ENCODE measurements around the gene PLCL1.

Gene PLCL1

GRCh38 chr2:197869041-197869440 lies 64.6 kb downstream of the PLCL1 start:
- DNase-seq (ENCODE audit: low spot score): no peak
- TF ChIP-seq, protein P1, sequence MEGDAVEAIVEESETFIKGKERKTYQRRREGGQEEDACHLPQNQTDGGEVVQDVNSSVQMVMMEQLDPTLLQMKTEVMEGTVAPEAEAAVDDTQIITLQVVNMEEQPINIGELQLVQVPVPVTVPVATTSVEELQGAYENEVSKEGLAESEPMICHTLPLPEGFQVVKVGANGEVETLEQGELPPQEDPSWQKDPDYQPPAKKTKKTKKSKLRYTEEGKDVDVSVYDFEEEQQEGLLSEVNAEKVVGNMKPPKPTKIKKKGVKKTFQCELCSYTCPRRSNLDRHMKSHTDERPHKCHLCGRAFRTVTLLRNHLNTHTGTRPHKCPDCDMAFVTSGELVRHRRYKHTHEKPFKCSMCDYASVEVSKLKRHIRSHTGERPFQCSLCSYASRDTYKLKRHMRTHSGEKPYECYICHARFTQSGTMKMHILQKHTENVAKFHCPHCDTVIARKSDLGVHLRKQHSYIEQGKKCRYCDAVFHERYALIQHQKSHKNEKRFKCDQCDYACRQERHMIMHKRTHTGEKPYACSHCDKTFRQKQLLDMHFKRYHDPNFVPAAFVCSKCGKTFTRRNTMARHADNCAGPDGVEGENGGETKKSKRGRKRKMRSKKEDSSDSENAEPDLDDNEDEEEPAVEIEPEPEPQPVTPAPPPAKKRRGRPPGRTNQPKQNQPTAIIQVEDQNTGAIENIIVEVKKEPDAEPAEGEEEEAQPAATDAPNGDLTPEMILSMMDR (IDR thresholded peaks at IDR 0.05; ENCODE audit: extremely low read depth, missing control alignments): no peak

DNA sequence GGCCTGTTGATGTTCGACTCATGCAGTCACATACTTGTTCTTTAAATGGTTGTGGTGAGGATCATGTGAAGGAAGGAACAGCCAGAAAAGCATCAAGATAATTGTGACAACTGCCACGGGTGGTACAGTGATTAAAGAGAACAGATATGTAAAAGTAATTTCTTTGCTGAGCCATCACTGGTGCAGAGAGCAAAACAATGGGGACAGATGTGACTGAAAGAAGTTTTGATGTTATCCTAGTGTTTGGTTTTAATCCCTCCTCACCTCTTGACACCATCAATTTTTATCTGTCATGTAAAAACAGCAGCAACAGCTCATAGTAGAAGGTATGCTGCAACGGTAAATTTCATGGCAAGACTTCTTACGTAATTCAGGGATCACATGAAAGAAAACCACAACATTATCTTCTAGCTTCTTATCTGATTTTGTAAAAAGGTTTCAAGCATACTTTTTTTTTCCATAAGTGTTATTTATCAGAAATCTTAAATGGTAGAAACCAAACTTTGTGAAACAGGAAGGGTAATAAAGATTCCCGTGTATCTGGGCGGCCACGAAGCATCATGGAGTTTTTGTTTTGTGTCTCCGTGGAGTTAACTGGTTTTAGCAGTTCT lies 65.2 kb downstream of the PLCL1 start:
- DNase-seq (ENCODE audit: low spot score): no peak
- TF ChIP-seq, protein P1 (IDR thresholded peaks at IDR 0.05; ENCODE audit: extremely low read depth, missing control alignments): no peak

DNA sequence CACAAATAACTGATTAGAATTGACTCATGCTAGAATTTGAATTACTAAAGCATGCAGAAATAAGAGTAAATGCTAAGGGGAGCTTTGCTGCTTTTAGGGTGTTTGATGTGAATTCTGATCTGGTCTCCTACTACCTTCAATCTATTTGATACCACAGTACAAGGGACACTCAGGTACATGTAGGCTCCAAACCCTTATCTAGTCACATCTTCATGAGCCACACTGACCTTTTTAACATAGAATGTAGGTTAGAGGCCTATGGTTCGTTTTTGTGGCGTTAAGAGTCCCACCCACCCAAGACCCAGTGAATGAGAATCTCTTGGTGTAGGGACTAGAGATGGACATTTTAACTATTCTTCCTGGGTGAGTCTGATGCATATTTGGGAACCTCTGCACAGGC lies 65.7 kb downstream of the PLCL1 start:
- DNase-seq (ENCODE audit: low spot score): no peak
- TF ChIP-seq, protein P1 (IDR thresholded peaks at IDR 0.05; ENCODE audit: extremely low read depth, missing control alignments): no peak

- DNase-seq (ENCODE audit: low spot score): no peak
- TF ChIP-seq, protein P1 (IDR thresholded peaks at IDR 0.05; ENCODE audit: extremely low read depth, missing control alignments): no peak
Observed at GRCh38 chr2:197871780-197872456, 67.5 kb downstream of the PLCL1 start.

- TF ChIP-seq, protein P1 (IDR thresholded peaks at IDR 0.05; ENCODE audit: extremely low read depth, missing control alignments): no peak
- DNase-seq (ENCODE audit: low spot score): no peak
Observed at GRCh38 chr2:197873293-197873701, 68.9 kb downstream of the PLCL1 start.

DNA sequence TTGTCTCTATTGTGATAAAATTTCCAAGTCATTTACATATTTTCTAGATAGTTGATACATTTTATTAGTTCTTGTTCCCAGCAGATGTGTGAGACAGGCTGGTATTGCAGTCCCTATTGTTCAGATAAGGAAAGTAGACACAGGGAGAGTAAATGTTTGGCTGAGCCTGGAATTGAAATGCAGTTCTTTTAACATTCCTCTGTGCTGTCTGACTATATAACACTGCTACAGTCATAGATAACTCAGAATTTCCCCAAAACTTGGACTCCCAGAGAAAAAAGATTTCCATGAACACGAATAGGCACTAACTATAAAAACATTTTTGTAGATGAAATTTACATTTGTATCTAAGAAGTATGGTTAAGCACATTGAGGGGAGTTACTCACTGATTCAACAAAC lies 71.4 kb downstream of the PLCL1 start:
- DNase-seq (ENCODE audit: low spot score): no peak
- TF ChIP-seq, protein P1 (IDR thresholded peaks at IDR 0.05; ENCODE audit: extremely low read depth, missing control alignments): no peak

GRCh38 chr2:197876524-197876923 lies 72.1 kb downstream of the PLCL1 start:
- TF ChIP-seq, protein P1 (IDR thresholded peaks at IDR 0.05; ENCODE audit: extremely low read depth, missing control alignments): no peak
- no peak for DNase-seq (ENCODE audit: low spot score)
